Measurements from ENCODE around the gene ECHS1.

- no peak for TF ChIP-seq EZH2 (IDR thresholded peaks at IDR 0.05; ENCODE audit: borderline replicate concordance, control insufficient read depth, low read depth, low read length)
- TF ChIP-seq PBX3 (IDR thresholded peaks at IDR 0.05; ENCODE audit: insufficient replicate concordance, low read depth, low read length): no peak
- no peak for TF ChIP-seq CTCF (IDR thresholded peaks at IDR 0.05 in 2 of 3, conservative IDR thresholded peaks at IDR 0.05 in 1 of 3; ENCODE audit: control insufficient read depth in 2 of 3, extremely low read depth in 1 of 3, insufficient read depth in 1 of 3, low read depth in 3 of 3, low read length in 3 of 3)
- no peak for TF ChIP-seq USF1 (IDR thresholded peaks at IDR 0.05; ENCODE audit: borderline replicate concordance, extremely low read length, insufficient read depth, low read depth, low read length)
- TF ChIP-seq ZNF274 (IDR thresholded peaks at IDR 0.05; ENCODE audit: insufficient read depth, insufficient read length): no peak
Observed at GRCh38 chr10:133364645-133365431, 8.3 kb downstream of the ECHS1 start.

Data from GM12878 (cell line).